ENCODE measurements around the gene ADARB1.

The ADARB1 gene

GRCh38 chr21:45056296-45056904 is 18.0 kb upstream of the ADARB1 start:
- TF ChIP-seq RARB (CRISPR knock-in tag; IDR thresholded peaks at IDR 0.05), result no peak
- no peak for TF ChIP-seq TSHZ2 (CRISPR knock-in tag; IDR thresholded peaks at IDR 0.05)
- TF ChIP-seq ESRRG (CRISPR knock-in tag; IDR thresholded peaks at IDR 0.05), result no peak
- TF ChIP-seq ZFP30 (CRISPR knock-in tag; IDR thresholded peaks at IDR 0.05), result no peak
- no peak for TF ChIP-seq PPARA (CRISPR knock-in tag; IDR thresholded peaks at IDR 0.05; ENCODE audit: borderline replicate concordance)
- TF ChIP-seq ARNTL (CRISPR knock-in tag; IDR thresholded peaks at IDR 0.05; ENCODE audit: borderline replicate concordance, low read depth), result no peak
- TF ChIP-seq PATZ1 (CRISPR knock-in tag; IDR thresholded peaks at IDR 0.05; ENCODE audit: borderline replicate concordance), result no peak
- no peak for TF ChIP-seq BACH2 (CRISPR knock-in tag; IDR thresholded peaks at IDR 0.05; ENCODE audit: borderline replicate concordance)
- no peak for TF ChIP-seq ZNF70 (CRISPR knock-in tag; IDR thresholded peaks at IDR 0.05)
- no peak for TF ChIP-seq CSRNP3 (CRISPR knock-in tag; IDR thresholded peaks at IDR 0.05)
- TF ChIP-seq ZC3H10 (CRISPR knock-in tag; IDR thresholded peaks at IDR 0.05), result no peak
- TF ChIP-seq GLIS3 (CRISPR knock-in tag; IDR thresholded peaks at IDR 0.05), result no peak
- no peak for TF ChIP-seq CREB5 (CRISPR knock-in tag; IDR thresholded peaks at IDR 0.05; ENCODE audit: low read depth)
- no peak for ATAC-seq

- no peak for ATAC-seq
- no peak for TF ChIP-seq CREB5 (CRISPR knock-in tag; IDR thresholded peaks at IDR 0.05; ENCODE audit: low read depth)
- TF ChIP-seq CSDC2 (CRISPR knock-in tag; IDR thresholded peaks at IDR 0.05), result no peak
- no peak for TF ChIP-seq CSRNP3 (CRISPR knock-in tag; IDR thresholded peaks at IDR 0.05)
- no peak for TF ChIP-seq RARB (CRISPR knock-in tag; IDR thresholded peaks at IDR 0.05)
- TF ChIP-seq TOX (CRISPR knock-in tag; IDR thresholded peaks at IDR 0.05; ENCODE audit: borderline replicate concordance), result no peak
- no peak for TF ChIP-seq ZNF565 (CRISPR knock-in tag; conservative IDR thresholded peaks at IDR 0.05; ENCODE audit: low read depth)
- no peak for TF ChIP-seq ISL1 (CRISPR knock-in tag; IDR thresholded peaks at IDR 0.05)
- TF ChIP-seq ARNTL (CRISPR knock-in tag; IDR thresholded peaks at IDR 0.05; ENCODE audit: borderline replicate concordance, low read depth), result no peak
- TF ChIP-seq PATZ1 (CRISPR knock-in tag; IDR thresholded peaks at IDR 0.05; ENCODE audit: borderline replicate concordance), result no peak
- TF ChIP-seq POU6F1 (CRISPR knock-in tag; IDR thresholded peaks at IDR 0.05; ENCODE audit: borderline replicate concordance, low read depth), result no peak
- TF ChIP-seq ESRRG (CRISPR knock-in tag; IDR thresholded peaks at IDR 0.05), result no peak
These were observed 17.3 kb upstream of the ADARB1 start for GRCh38 chr21:45056917-45057560.
